Hematopoietic multipotent progenitor cell (in vitro differentiated cells): Measurements from ENCODE around the gene MGMT. TPM values are rescaled to one million over a fixed set of nuclear protein-coding genes. Genes with fewer than 3 reads are reported as not detected.

Experiments
- DNase-seq, 3 donors: peaks; one replicate each; pipeline ENCODE4 v3.0.0-alpha.2; 2011 to 2015; ENCODE audit warnings: low read depth in 2 of 3, low spot score in 2 of 3
- total RNA-seq: library from RNA; depleted of rRNA; stranded (reverse); fragments of >200 nt; gene quantifications from one replicate; pipeline ENCODE4 v1.2.3, GENCODE V29; 2012

MGMT gene
- total RNA-seq, 1 donor, result 36.4 TPM

DNA sequence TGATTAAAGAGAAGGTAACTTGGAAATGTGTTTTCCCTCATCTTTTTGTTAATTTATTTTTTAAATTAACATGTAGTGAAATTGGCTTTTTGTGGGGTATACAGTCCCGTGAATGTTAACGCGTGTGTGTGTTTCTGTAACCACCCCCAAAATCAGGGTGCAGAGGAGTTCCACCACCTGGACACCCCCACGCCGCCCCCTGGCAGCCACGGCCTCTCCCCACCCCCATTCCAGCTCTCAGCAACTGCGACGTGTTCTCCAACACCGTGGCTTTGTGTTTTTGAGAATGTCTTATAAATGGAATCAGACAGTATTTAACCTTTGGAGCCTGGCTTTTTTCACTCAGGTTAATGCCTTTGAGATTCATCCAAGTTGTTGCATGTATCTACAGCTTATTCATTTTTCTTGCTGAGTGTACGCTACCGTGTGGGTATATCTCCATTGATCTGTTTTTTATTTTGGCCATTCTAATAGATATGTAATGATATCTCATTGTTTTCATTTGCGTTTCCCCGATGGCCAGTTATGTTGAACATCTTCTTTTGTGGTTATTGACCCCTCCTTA is 278.2 kb downstream of the MGMT start:
- no peak for DNase-seq

GRCh38 chr10:129754211-129755050 is 287.4 kb downstream of the MGMT start:
- no peak for DNase-seq

- DNase-seq, result no peak
These were observed 288.1 kb downstream of the MGMT start for GRCh38 chr10:129755158-129755591.

GRCh38 chr10:129755621-129756020 is 288.6 kb downstream of the MGMT start:
- no peak for DNase-seq

DNA sequence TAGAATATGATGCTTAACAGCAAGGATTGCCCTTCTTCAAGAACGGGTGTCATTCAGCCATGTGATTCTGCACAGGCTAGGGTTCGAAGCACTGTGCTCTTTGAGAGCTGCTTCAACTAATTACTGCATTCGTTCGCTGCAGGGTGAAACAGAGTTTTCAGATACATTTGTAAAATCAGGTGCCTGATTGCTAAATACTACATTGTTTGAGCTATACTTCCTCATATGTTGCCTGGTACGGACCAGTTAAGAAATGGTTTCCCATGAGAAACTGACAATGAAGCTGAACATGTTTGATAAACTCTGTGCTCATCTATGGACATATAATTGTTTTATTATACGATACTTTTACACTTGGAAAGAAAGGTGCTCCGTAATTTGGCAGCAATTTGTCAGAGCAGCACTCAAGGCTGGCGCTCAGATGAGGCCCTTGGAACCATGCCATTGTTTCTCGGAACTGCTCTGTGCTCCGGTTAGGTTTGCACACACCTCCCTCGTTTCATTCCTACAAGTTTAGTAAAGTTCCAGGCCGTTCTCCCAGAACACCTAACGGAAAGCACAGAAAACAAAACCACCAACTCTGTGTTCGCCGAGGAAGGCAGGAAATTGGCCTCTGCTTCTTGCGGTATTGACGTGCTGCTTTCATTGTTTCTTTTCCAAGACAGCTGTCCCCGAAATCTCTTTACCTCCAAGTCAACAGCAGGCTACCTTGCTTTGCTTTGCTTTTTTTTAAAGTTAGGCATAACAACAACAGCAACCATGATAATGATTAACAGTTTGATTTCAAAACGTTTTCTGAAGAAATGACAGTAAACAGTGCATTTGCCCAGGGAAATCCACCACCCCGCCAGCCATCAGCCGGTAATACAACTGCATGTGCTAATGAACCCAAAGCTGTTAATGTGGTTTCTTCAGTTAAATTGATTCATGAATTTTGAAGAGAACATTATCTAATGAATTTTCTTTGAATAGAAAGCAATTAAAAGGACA is 290.2 kb downstream of the MGMT start:
- peak in 1 of 3 donors; percentile 49 for DNase-seq

DNA sequence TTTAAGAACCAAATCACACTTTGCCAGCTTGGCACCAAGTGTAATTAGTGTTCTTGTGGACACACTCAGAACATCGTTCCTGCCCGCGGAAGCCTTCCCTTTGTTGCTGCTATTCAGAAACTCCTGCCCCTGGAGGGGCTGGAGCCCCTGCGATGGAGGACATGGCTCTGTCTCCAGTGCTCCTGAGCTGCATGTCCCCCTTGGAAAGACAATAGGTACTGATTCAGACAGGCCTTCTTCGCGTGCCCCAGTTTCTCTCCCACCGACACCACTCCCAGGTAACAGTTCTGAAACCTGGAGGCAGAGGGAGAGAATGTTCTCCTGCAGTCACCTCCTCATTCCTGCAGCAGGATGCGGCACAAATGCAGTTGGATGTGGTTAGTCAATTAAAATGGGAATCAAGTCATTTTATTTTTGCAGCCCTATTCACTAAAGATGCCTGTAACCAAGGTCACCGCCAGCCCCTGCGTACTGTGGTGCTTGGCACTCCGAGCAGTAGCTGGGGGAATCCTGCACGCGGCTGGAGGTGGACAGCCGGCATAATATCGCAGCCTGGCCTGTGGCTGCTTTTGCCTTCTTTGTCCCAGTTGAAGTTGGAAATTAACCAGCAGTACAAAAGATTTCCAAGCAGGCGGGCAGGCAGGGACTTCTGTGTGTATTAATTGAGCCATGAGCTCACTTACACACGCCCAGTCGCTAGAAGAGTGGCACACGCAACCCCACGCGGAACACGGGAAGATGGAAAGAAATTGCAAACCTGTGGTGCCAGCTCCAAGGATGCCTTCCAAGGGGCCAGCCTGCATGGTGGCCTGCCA is 291.4 kb downstream of the MGMT start:
- no peak for DNase-seq

- DNase-seq, result no peak
These were observed 292.4 kb downstream of the MGMT start for GRCh38 chr10:129759214-129760002.

GRCh38 chr10:129760003-129760315 is 292.9 kb downstream of the MGMT start:
- DNase-seq, result no peak

- DNase-seq, result no peak
These were observed 293.4 kb downstream of the MGMT start for GRCh38 chr10:129760416-129760815.

- no peak for DNase-seq
These were observed 294.3 kb downstream of the MGMT start for GRCh38 chr10:129761197-129761972.

DNA sequence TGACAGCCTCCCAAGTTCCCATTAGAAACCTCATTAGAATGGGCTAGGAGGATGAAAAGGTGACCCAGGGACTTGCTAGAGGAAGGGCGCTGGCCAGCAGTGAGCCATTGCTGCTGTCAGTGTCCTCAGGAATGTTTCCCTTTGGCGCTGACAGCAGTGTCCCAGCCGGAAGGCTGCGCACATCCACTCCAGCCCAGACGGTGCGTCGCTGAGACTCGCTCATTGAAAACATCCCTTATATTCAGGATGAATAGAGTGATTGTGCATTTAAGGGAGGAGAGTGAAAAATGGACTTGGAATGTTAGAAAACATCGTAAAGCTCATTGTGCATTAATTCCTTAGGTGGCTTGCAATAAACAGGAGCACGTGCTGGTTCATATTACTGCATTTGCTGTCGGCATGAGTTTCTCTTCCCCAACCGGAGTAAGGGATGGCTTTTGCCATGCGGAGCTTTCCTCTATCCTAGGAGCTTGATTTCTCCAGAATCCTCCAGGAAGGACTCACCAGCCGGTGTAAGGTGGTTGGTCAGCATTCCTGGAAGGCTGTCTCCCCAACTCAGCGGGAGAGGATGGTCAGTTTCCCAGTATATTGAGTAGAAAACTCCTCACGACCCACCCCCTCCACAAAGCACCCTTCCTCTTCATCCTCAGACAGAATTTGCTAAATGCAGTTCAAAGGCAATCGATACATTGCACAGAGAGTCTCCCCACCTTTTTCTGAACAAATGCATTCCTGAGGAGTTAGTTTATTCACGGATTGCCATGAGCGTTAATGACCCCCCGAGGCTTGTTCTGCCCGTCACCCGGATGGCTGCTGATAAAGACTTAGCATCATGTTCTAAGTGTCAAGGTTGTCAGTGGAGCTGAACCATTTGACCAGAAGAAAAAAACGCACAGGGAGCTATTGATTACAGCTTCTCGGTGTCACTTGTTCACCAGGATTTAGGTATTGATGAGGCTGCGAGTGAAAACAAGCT is 295.2 kb downstream of the MGMT start:
- DNase-seq, result no peak

GRCh38 chr10:129764011-129764900 is 297.2 kb downstream of the MGMT start:
- no peak for DNase-seq

DNA sequence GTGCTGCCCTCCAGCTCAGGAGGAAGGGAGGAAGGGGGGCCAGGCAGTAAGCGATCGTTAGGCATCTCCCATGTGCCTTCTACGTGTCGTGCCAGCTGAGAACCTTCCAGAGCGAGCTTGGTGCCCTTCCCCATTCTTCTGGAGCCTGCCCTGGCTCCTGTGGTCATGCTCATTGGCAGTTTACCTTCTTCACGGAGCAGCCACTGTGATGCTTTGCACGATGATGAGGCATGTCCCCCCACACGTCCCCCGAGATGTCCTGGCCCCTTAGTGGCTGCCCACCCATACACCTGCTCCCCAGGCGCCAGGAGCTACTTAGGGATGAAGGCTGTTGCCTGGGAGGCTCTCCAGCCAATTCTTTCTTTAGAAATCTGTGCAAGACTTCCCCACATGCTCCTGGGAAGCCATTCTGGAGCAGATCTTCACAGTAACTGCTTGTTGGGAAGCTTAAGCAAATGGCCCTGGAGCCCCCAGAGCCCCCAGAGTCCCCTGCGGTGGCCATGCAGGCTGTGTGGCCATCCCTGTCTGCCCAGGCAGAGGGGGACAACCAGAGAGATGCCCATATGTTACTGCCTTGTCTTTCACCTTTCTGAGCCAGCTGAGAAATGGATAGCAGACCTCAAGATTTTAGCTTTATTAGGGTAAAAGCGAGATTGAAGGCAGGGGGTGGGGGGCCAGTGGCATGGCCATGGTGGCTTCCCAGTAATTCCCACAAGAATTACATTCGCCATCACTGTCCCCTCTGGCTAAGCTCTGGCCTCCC is 298.0 kb downstream of the MGMT start:
- no peak for DNase-seq

GRCh38 chr10:129765664-129766550 is 298.9 kb downstream of the MGMT start:
- no peak for DNase-seq
